ENCODE data around the gene SPAG6.

SPAG6 gene

DNA sequence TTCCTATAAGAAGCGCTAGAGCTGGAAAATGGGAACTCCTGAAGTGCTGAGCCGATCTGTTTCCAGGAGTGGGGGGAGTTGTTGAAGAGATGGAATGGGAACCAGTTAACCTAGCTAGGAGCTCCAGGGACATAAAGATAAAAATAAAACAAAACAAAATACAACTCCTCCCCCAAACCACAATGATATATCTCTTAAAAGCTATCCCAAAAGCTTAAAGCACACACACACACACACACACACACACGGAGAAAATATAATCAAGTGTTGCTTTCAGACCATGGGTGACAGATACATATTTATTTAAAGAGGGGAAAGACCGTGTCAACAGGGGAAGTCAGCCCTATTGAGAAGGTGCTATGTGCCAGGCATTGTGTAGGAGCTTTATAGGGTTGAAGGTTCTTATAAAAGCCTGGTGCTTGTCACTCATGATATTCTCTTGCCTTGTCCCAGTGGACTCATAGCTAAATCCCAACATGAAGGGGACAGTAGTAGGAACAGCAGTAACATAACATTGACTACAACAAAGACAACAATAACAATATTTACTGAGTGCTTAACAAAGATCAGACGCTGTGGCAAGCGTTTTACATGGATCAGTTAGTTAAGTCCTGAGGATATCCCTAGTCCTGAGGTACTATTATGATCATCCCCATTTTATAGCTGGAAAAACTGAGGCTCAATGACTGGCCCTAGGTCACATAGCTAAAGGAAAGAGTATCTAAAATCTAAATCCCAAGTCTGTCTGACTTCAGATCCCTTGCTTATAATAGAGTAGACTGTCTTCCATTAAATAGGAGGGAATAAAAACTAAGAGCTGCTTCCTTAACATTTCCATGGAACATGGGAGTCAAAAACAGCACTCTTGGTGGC, 115.5 kb downstream of the SPAG6 start:
- TF ChIP-seq, protein P1, sequence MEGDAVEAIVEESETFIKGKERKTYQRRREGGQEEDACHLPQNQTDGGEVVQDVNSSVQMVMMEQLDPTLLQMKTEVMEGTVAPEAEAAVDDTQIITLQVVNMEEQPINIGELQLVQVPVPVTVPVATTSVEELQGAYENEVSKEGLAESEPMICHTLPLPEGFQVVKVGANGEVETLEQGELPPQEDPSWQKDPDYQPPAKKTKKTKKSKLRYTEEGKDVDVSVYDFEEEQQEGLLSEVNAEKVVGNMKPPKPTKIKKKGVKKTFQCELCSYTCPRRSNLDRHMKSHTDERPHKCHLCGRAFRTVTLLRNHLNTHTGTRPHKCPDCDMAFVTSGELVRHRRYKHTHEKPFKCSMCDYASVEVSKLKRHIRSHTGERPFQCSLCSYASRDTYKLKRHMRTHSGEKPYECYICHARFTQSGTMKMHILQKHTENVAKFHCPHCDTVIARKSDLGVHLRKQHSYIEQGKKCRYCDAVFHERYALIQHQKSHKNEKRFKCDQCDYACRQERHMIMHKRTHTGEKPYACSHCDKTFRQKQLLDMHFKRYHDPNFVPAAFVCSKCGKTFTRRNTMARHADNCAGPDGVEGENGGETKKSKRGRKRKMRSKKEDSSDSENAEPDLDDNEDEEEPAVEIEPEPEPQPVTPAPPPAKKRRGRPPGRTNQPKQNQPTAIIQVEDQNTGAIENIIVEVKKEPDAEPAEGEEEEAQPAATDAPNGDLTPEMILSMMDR (IDR thresholded peaks at IDR 0.05; ENCODE audit: insufficient read depth, low read length, poor library complexity, severe bottlenecking): no peak
- no peaks in the 10 kb centered on the region for H3K27me3 ChIP-seq (replicated peaks; ENCODE audit: control insufficient read depth, insufficient read depth, low read length)
- H3K36me3 ChIP-seq (ENCODE audit: control insufficient read depth, insufficient read depth, low read length): no peaks in the 10 kb centered on the region
- H3K4me3 ChIP-seq (replicated peaks; ENCODE audit: low read depth, low read length): no peak overlapping the region
- DNase-seq (ENCODE audit: extremely low read depth, insufficient read length): no peak

- no peak for DNase-seq (ENCODE audit: extremely low read depth, insufficient read length)
- no peaks in the 10 kb centered on the region for H3K36me3 ChIP-seq (ENCODE audit: control insufficient read depth, insufficient read depth, low read length)
- H3K4me3 ChIP-seq (replicated peaks; ENCODE audit: low read depth, low read length): no peak overlapping the region
- TF ChIP-seq, protein P1 (IDR thresholded peaks at IDR 0.05; ENCODE audit: insufficient read depth, low read length, poor library complexity, severe bottlenecking): no peak
- no peaks in the 10 kb centered on the region for H3K27me3 ChIP-seq (replicated peaks; ENCODE audit: control insufficient read depth, insufficient read depth, low read length)
Observed at GRCh38 chr10:22461891-22462290, 116.6 kb downstream of the SPAG6 start.

GRCh38 chr10:22463255-22463654, 118.0 kb downstream of the SPAG6 start:
- TF ChIP-seq, protein P1 (IDR thresholded peaks at IDR 0.05; ENCODE audit: insufficient read depth, low read length, poor library complexity, severe bottlenecking): no peak
- DNase-seq (ENCODE audit: extremely low read depth, insufficient read length): no peak

DNA sequence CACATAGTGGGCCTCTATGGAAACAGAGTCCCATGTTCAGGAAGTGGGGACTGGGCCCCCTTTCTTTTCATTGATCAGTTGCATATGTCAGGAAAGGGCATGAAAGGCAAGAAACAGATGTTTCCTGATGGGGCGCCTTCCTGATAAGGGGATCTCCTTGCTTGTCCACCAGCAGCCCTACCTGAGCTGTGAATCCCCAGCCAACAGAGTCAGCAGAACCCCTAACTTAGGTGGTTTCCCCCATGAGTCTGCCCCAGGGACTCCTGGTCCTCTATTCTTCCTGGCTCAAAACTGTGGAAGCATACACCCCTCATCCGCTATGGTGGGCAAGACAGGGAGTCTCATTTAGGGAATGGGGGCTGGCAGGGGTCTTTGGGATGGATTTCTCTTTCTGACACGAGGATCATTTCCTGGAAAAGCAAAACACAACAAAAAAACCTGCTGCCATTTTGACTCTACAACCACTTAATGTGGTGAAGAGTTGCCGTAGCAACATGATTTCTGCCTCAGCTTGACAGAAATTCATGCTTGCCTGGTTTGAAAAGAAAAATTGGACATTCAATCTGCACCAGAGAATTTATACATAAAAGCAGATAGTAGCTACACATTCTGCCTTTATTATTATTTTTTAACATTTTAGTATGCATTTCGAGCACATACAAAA, 119.8 kb downstream of the SPAG6 start:
- no peaks in the 10 kb centered on the region for H3K27me3 ChIP-seq (replicated peaks; ENCODE audit: control insufficient read depth, insufficient read depth, low read length)
- TF ChIP-seq, protein P1 (IDR thresholded peaks at IDR 0.05; ENCODE audit: insufficient read depth, low read length, poor library complexity, severe bottlenecking): no peak
- no peak overlapping the region for H3K4me3 ChIP-seq (replicated peaks; ENCODE audit: low read depth, low read length)
- H3K36me3 ChIP-seq (ENCODE audit: control insufficient read depth, insufficient read depth, low read length): no peaks in the 10 kb centered on the region
- no peak for DNase-seq (ENCODE audit: extremely low read depth, insufficient read length)

More at GRCh38 chr10:22463255-22463654, 118.0 kb downstream of the SPAG6 start:
- no peaks in the 10 kb centered on the region for H3K27me3 ChIP-seq (replicated peaks; ENCODE audit: control insufficient read depth, insufficient read depth, low read length)
- no peak overlapping the region for H3K4me3 ChIP-seq (replicated peaks; ENCODE audit: low read depth, low read length)
- no peaks in the 10 kb centered on the region for H3K36me3 ChIP-seq (ENCODE audit: control insufficient read depth, insufficient read depth, low read length)

- H3K4me3 ChIP-seq (replicated peaks; ENCODE audit: low read depth, low read length): no peak overlapping the region
- TF ChIP-seq, protein P1 (IDR thresholded peaks at IDR 0.05; ENCODE audit: insufficient read depth, low read length, poor library complexity, severe bottlenecking): no peak
- no peaks in the 10 kb centered on the region; the same call in 1 of the 2 replicates for H3K27me3 ChIP-seq (replicated peaks; ENCODE audit: control insufficient read depth, insufficient read depth, low read length)
- no peaks in the 10 kb centered on the region for H3K36me3 ChIP-seq (ENCODE audit: control insufficient read depth, insufficient read depth, low read length)
- DNase-seq (ENCODE audit: extremely low read depth, insufficient read length): no peak
Observed at GRCh38 chr10:22466763-22467334, 121.6 kb downstream of the SPAG6 start.

All from GM06990 (cell line).